ENCODE data around the gene MRPS23. TPM values are rescaled to one million over a fixed set of nuclear protein-coding genes. Genes with fewer than 3 reads are reported as not detected.

Gene MRPS23
- polyA plus RNA-seq, 2 of the 4 experiments (the other 2 are of a cell fraction) = 110 to 153 TPM

Small RNA genes lying within 50 kb of the gene (small RNA-seq; reads per million reads assigned to genes)
- gene RN7SKP94 = 0 reads per million in 6 experiments

Other genes starting within 250 kb of the MRPS23 start
- not detected in 2 replicates for gene CCDC182, start 104.7 kb downstream of the MRPS23 start, polyA plus RNA-seq (2011; rRNA removed)
- gene CCDC182, start 104.7 kb downstream of the MRPS23 start, polyA plus RNA-seq (2017; fragmentation: RNase III; extraction: RNeasy Plus Mini Kit Qiagen cat#74134 plus additional on column Dnase treatment) = not detected in 3 replicates
- gene CUEDC1, start 105.4 kb upstream of the MRPS23 start, polyA plus RNA-seq (2011; rRNA removed) = 44.3 and 54.8 TPM in 2 replicates
- gene CUEDC1, start 105.4 kb upstream of the MRPS23 start, polyA plus RNA-seq (2017; fragmentation: RNase III; extraction: RNeasy Plus Mini Kit Qiagen cat#74134 plus additional on column Dnase treatment) = 70.7 to 103 TPM (median 90.6 TPM) in 3 replicates
- 57.7 and 63.8 TPM in 2 replicates for gene VEZF1, start 138.2 kb upstream of the MRPS23 start, polyA plus RNA-seq (2011; rRNA removed)
- gene VEZF1, start 138.2 kb upstream of the MRPS23 start, polyA plus RNA-seq (2017; fragmentation: RNase III; extraction: RNeasy Plus Mini Kit Qiagen cat#74134 plus additional on column Dnase treatment) = 48.1 to 55.5 TPM (median 50.3 TPM) in 3 replicates
- gene SRSF1, start 157.2 kb upstream of the MRPS23 start, polyA plus RNA-seq (2011; rRNA removed) = 332 and 490 TPM in 2 replicates
- 364 to 399 TPM (median 368 TPM) in 3 replicates for gene SRSF1, start 157.2 kb upstream of the MRPS23 start, polyA plus RNA-seq (2017; fragmentation: RNase III; extraction: RNeasy Plus Mini Kit Qiagen cat#74134 plus additional on column Dnase treatment)
- gene DYNLL2, start 233.4 kb upstream of the MRPS23 start, polyA plus RNA-seq (2011; rRNA removed) = 19.6 TPM in 2 replicates
- gene DYNLL2, start 233.4 kb upstream of the MRPS23 start, polyA plus RNA-seq (2017; fragmentation: RNase III; extraction: RNeasy Plus Mini Kit Qiagen cat#74134 plus additional on column Dnase treatment) = 33.2 to 34.1 TPM (median 33.7 TPM) in 3 replicates

All from A549 (cell line).